Ishikawa (cell line): Measurements from ENCODE around the gene PACSIN2.

Experiments used
- CEBPB ChIP-seq: IDR thresholded peaks from 2 replicates; pipeline ENCODE4 v1.6.1; 2012
- CREB1 ChIP-seq: IDR thresholded peaks from 2 replicates; pipeline ENCODE4 v1.6.1; 2012; ENCODE audit warnings: low read depth
- EGR1 ChIP-seq: IDR thresholded peaks from 2 replicates; pipeline ENCODE4 v1.6.1; 2012
- EP300 ChIP-seq: IDR thresholded peaks from 2 replicates; pipeline ENCODE4 v1.6.1; 2012; ENCODE audit warnings: borderline replicate concordance
- FOXM1 ChIP-seq: IDR thresholded peaks from 2 replicates; pipeline ENCODE4 v1.6.1; 2012; ENCODE audit warnings: low read depth, borderline replicate concordance
- MAX ChIP-seq: IDR thresholded peaks from 2 replicates; pipeline ENCODE4 v1.6.1; 2012
- NFIC ChIP-seq: IDR thresholded peaks from 2 replicates; pipeline ENCODE4 v1.6.1; 2012
- RAD21 ChIP-seq: IDR thresholded peaks from 2 replicates; pipeline ENCODE4 v1.6.1; 2012; ENCODE audit warnings: low read depth
- TAF1 ChIP-seq: IDR thresholded peaks from 2 replicates; pipeline ENCODE4 v1.6.1; 2012; ENCODE audit warnings: low read depth, mild to moderate bottlenecking
- TCF12 ChIP-seq: IDR thresholded peaks from 2 replicates; pipeline ENCODE4 v1.6.1; 2012; ENCODE audit warnings: low read depth
- TEAD4 ChIP-seq: IDR thresholded peaks from 2 replicates; pipeline ENCODE4 v1.6.1; 2012
- USF1 ChIP-seq: IDR thresholded peaks from 2 replicates; pipeline ENCODE4 v1.6.1; 2012
- YY1 ChIP-seq: IDR thresholded peaks from 2 replicates; pipeline ENCODE4 v1.6.1; 2012; ENCODE audit warnings: low read depth
- ZBTB7A ChIP-seq: IDR thresholded peaks from 2 replicates; pipeline ENCODE4 v1.6.1; 2012; ENCODE audit warnings: low read depth
- TF ChIP-seq, protein P1 (sequence below): IDR thresholded peaks from 2 replicates; pipeline ENCODE4 v1.6.1; 2012; ENCODE audit warnings: low read depth, mild to moderate bottlenecking

Gene PACSIN2

GRCh38 chr22:43044290-43044712 lies 29.4 kb upstream of the PACSIN2 start:
- TF ChIP-seq USF1 (no peak), CREB1 (no peak), TEAD4 (no peak), NFIC (no peak)

- TF ChIP-seq TEAD4: no peak
- TF ChIP-seq TCF12: no peak
- no peak for TF ChIP-seq CREB1
- TF ChIP-seq TAF1: no peak
- TF ChIP-seq FOXM1: no peak
- TF ChIP-seq USF1: no peak
- TF ChIP-seq EP300: no peak
- no peak for TF ChIP-seq EGR1
- no peak for TF ChIP-seq MAX
- TF ChIP-seq, protein P1, sequence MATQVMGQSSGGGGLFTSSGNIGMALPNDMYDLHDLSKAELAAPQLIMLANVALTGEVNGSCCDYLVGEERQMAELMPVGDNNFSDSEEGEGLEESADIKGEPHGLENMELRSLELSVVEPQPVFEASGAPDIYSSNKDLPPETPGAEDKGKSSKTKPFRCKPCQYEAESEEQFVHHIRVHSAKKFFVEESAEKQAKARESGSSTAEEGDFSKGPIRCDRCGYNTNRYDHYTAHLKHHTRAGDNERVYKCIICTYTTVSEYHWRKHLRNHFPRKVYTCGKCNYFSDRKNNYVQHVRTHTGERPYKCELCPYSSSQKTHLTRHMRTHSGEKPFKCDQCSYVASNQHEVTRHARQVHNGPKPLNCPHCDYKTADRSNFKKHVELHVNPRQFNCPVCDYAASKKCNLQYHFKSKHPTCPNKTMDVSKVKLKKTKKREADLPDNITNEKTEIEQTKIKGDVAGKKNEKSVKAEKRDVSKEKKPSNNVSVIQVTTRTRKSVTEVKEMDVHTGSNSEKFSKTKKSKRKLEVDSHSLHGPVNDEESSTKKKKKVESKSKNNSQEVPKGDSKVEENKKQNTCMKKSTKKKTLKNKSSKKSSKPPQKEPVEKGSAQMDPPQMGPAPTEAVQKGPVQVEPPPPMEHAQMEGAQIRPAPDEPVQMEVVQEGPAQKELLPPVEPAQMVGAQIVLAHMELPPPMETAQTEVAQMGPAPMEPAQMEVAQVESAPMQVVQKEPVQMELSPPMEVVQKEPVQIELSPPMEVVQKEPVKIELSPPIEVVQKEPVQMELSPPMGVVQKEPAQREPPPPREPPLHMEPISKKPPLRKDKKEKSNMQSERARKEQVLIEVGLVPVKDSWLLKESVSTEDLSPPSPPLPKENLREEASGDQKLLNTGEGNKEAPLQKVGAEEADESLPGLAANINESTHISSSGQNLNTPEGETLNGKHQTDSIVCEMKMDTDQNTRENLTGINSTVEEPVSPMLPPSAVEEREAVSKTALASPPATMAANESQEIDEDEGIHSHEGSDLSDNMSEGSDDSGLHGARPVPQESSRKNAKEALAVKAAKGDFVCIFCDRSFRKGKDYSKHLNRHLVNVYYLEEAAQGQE: no peak
- TF ChIP-seq ZBTB7A: no peak
- TF ChIP-seq YY1: no peak
These were observed 27.3 kb upstream of the PACSIN2 start for GRCh38 chr22:43042101-43042780.

GRCh38 chr22:43039800-43040199 lies 24.9 kb upstream of the PACSIN2 start:
- TF ChIP-seq TEAD4 (no peak), EGR1 (no peak), RAD21 (no peak), NFIC (no peak), ZBTB7A (no peak), CEBPB (no peak), FOXM1 (no peak), TAF1 (no peak), CREB1 (no peak), USF1 (no peak), EP300 (no peak), TCF12 (no peak), YY1 (no peak)

DNA sequence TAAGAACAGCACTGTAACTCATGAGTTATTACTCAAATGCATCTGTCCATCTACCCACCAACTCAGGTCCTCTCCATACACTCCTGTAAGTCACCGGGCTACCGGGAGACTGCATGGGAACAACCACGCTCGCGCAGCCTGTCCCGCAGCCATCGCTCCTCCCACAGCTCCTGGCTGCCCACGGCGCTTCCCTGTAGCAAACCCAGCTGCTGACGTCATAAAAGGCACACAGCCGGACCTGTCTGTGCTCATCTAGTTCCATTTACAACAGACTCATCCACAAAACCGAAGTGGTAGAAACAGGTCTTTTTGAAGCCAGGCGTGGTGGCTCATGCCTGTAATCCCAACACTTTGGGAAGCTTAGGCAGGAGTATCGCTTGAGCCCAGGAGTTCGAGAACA lies 23.4 kb upstream of the PACSIN2 start:
- TF ChIP-seq, protein P1: no peak

DNA sequence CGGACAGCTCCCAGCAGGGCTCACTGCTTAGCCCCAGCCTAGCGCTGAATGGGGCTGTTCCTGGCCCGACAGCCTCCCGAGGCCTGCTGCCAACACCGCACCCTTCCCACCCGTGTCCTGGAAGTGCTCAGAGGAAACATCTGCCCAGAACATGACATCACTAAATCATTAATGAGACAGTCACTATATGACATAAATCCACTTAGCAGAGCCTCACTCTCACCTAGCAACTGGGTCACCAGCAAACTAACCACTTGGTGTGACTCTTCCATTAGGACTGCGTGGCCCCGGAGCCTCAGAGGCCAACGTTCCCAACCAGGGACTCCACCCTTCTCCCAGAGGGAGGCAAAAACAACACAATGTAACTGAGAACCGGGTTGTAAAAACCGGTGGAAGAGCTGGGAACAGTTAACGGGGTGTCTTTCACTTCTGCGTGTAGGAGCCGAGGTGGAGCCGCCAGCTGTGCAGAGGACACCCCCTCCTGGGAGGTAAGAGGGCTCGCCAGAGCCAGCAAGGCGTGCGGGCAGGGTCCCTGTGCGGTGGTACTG lies 21.4 kb upstream of the PACSIN2 start:
- TF ChIP-seq TCF12: no peak
- TF ChIP-seq TEAD4: no peak
- TF ChIP-seq USF1: no peak
- TF ChIP-seq EGR1: no peak
- no peak for TF ChIP-seq ZBTB7A
- no peak for TF ChIP-seq RAD21
- TF ChIP-seq CREB1: no peak
- no peak for TF ChIP-seq TAF1
- TF ChIP-seq FOXM1: no peak
- no peak for TF ChIP-seq YY1
- TF ChIP-seq, protein P1: no peak
- no peak for TF ChIP-seq EP300
- TF ChIP-seq NFIC: no peak
- no peak for TF ChIP-seq CEBPB
- TF ChIP-seq MAX: no peak
